RWPE2 (cell line): ENCODE results near the gene MRPS22.

Experiments
- ATAC-seq: fragments of 200-7000 bp; cut with Tn5 transposase; 3 replicates; pipeline ENCODE4 v1.9.1; 2021; ENCODE audit warnings: low read depth
- DNase-seq: peaks from one replicate; pipeline ENCODE4 v3.0.0-alpha.2; 2020; ENCODE audit warnings: low spot score
- H3K27ac ChIP-seq: fragments of 450-650 bp; 2 replicates; pipeline ENCODE4 v1.5.1; 2017; ENCODE audit warnings: mild to moderate bottlenecking; ENCODE audit not compliant: poor library complexity, severe bottlenecking
- H3K27me3 ChIP-seq: fragments of 250-450 bp; sonication (Bioruptor Pico); 2 replicates; pipeline ENCODE4 v1.5.1; 2021; ENCODE audit warnings: mild to moderate bottlenecking, moderate library complexity; ENCODE audit not compliant: insufficient read depth, poor library complexity, severe bottlenecking
- H3K36me3 ChIP-seq: fragments of 250-450 bp; sonication (Bioruptor Pico); 2 replicates; pipeline ENCODE4 v1.5.1; 2020; ENCODE audit warnings: low read depth, mild to moderate bottlenecking, moderate library complexity
- H3K4me1 ChIP-seq: fragments of 250-450 bp; sonication (Bioruptor Pico); 2 replicates; pipeline ENCODE4 v1.5.1; 2021; ENCODE audit warnings: mild to moderate bottlenecking, moderate library complexity; ENCODE audit not compliant: insufficient read depth, poor library complexity, severe bottlenecking
- H3K4me3 ChIP-seq: fragments of 250-450 bp; sonication (Bioruptor Pico); 2 replicates; pipeline ENCODE4 v1.5.1; 2021; ENCODE audit warnings: mild to moderate bottlenecking, moderate library complexity; ENCODE audit not compliant: severe bottlenecking
- H3K9me3 ChIP-seq: fragments of 250-450 bp; sonication (Bioruptor Pico); 2 replicates; pipeline ENCODE4 v1.5.1; 2021; ENCODE audit warnings: mild to moderate bottlenecking, moderate library complexity; ENCODE audit not compliant: severe bottlenecking
- TF ChIP-seq, protein P1 (sequence below): fragments of 450-650 bp; IDR thresholded peaks from one replicate; pipeline ENCODE4 v1.5.1; 2017; ENCODE audit warnings: mild to moderate bottlenecking, moderate library complexity; ENCODE audit not compliant: poor library complexity, severe bottlenecking

MRPS22 gene

DNA sequence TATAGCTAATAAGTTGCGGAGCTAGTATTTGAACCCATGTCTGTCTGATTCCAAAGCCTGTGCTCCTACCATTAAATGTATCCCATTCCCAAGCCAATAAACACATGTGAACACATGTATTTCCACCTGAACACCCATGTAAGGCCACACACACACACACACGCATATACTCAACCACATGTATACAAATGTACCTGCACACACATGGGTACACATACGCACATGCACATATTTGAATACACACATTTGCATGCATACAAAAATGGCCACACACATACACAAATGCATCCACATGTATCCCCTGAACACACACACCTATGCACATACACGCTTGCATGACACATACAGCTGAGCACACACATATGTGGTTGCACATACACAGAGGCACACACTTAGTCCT lies 5.4 kb upstream of the MRPS22 start:
- no peak overlapping the region for H3K4me3 ChIP-seq
- no peak for ATAC-seq
- H3K4me1 ChIP-seq = no peaks in the 10 kb centered on the region
- H3K36me3 ChIP-seq = no peaks in the 10 kb centered on the region
- TF ChIP-seq, protein P1, sequence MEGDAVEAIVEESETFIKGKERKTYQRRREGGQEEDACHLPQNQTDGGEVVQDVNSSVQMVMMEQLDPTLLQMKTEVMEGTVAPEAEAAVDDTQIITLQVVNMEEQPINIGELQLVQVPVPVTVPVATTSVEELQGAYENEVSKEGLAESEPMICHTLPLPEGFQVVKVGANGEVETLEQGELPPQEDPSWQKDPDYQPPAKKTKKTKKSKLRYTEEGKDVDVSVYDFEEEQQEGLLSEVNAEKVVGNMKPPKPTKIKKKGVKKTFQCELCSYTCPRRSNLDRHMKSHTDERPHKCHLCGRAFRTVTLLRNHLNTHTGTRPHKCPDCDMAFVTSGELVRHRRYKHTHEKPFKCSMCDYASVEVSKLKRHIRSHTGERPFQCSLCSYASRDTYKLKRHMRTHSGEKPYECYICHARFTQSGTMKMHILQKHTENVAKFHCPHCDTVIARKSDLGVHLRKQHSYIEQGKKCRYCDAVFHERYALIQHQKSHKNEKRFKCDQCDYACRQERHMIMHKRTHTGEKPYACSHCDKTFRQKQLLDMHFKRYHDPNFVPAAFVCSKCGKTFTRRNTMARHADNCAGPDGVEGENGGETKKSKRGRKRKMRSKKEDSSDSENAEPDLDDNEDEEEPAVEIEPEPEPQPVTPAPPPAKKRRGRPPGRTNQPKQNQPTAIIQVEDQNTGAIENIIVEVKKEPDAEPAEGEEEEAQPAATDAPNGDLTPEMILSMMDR = no peak
- H3K9me3 ChIP-seq = no peaks in the 10 kb centered on the region
- H3K27me3 ChIP-seq = no peaks in the 10 kb centered on the region
- no peak for DNase-seq
- H3K27ac ChIP-seq = no peak overlapping the region

DNA sequence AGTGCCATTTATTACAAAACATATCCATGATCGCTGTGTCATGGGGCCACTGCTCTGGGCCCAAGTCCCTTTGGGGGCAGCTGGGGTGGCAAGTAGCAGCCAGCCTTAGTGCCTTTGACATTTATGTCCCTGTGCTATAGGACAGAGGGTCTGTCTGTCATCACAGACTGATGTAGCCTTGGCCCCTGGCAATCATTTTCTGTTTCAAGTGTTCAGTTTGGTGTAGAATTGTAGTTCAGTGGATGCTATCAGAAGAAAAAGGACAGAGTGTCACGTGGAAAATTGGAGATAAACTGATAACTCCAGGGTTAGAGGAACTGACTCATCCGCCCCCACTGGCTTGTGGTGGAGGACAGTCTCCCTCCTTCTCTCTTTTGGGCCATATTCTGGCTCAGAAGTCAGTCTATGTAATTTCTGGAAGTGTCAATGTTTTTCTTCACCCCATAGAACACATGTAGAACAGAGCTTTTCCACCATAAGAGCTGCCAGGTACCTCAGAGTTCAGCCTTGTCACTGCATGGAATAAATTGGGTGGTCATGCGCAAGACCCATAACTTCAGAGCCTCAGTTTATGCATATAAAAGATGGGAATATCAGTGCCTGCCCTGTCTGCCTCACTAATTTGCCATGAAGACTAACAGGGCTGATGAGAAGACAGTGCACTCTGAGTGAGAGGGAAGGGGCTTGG lies 4.5 kb upstream of the MRPS22 start:
- TF ChIP-seq, protein P1 = no peak
- no peak for DNase-seq
- Histone ChIP-seq H3K27ac (no peak overlapping the region), H3K9me3 (no peaks in the 10 kb centered on the region), H3K36me3 (no peaks in the 10 kb centered on the region), H3K4me3 (no peak overlapping the region), H3K4me1 (no peaks in the 10 kb centered on the region), H3K27me3 (no peaks in the 10 kb centered on the region)
- no peak for ATAC-seq

DNA sequence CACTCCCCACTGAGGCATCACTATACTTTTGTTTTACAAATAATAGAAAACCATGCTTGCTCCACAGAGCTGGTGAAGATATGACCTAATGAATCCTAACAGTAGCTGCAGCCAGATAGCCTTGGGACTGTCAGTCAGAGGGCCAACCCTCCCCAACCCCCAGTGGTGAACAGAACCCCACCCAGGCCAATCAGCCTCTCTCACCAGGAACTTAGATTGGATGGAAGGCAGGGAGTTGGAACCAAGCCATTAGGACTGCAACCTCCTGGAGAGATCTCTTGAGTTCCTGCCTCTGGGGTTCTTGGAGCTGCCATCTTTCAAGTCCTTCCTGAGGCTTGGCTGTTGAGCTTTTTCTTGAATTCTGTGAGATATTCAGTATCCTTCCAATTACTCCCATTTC lies 3.0 kb upstream of the MRPS22 start:
- no peak overlapping the region for H3K4me3 ChIP-seq
- H3K9me3 ChIP-seq = no peaks in the 10 kb centered on the region
- peaks cover 2% of the 10 kb centered on the region for H3K4me1 ChIP-seq
- H3K27me3 ChIP-seq = no peaks in the 10 kb centered on the region
- H3K36me3 ChIP-seq = 0 out of 2 replicates have a peak, but pooled peaks cover 4% of the 10 kb centered on the region
- ATAC-seq (no peak), DNase-seq (no peak)
- TF ChIP-seq, protein P1 = no peak
- no peak overlapping the region for H3K27ac ChIP-seq

DNA sequence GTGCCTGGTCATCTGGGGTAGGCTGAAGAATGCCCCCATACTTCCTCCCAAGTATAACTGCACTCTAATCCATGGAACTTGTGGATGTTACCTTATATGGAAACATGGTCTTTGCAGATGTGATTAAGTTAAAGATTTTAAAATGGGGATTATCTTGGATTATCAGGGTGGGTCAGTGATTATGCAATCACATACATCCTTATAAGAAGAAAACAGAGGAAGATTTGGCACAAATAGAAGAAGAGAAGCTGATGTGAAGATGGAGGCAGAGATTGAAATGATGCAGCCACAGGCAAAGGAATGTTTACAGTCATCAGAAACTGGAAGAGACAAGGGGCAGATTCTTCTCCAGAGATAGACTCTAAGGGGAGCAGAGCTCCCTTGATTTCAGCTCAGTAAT lies 1.8 kb upstream of the MRPS22 start:
- no peaks in the 10 kb centered on the region for H3K9me3 ChIP-seq
- no peak overlapping the region for H3K4me3 ChIP-seq
- peaks cover 2% of the 10 kb centered on the region for H3K4me1 ChIP-seq
- TF ChIP-seq, protein P1 = no peak
- ATAC-seq (no peak), DNase-seq (no peak)
- peaks cover 16% of the 10 kb centered on the region for H3K36me3 ChIP-seq
- no peak overlapping the region for H3K27ac ChIP-seq
- no peaks in the 10 kb centered on the region for H3K27me3 ChIP-seq

DNA sequence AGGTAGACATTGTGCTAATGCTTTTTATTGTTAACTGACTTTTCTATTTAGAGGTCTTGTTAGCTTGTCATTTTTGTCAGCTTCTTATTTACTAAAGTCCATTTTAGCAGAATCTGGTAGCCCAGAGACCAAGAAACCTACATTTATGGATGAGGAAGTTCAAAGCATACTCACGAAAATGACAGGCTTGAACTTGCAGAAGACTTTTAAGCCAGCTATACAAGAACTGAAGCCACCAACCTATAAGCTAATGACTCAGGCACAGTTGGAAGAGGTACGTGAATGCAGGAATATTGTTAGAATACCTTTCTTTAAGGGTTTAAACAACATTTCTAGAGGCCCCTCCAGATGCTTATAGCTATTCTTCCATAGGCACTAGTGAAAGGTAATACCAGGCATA lies 3.0 kb downstream of the MRPS22 start:
- TF ChIP-seq, protein P1 = no peak
- ATAC-seq (no peak), DNase-seq (no peak)
- H3K36me3 ChIP-seq = peaks cover 62% of the 10 kb centered on the region
- H3K27me3 ChIP-seq = no peaks in the 10 kb centered on the region
- no peak overlapping the region for H3K27ac ChIP-seq
- H3K4me1 ChIP-seq = peaks cover 2% of the 10 kb centered on the region
- H3K4me3 ChIP-seq = no peak overlapping the region
- no peaks in the 10 kb centered on the region for H3K9me3 ChIP-seq
